Gastroesophageal sphincter (tissue), 3 donors: ENCODE measurements around the gene SUSD2.

Experiments
- EP300 ChIP-seq: sonication (generic); formaldehyde crosslinking; IDR thresholded peaks from one replicate; pipeline ENCODE4 v1.6.1; 2017; ENCODE audit warnings: antibody characterized with exemption, mild to moderate bottlenecking
- POLR2A ChIP-seq, 2 donors: fragments of 450-650 bp; IDR thresholded peaks; one replicate each; pipeline ENCODE4 v1.6.1; 2017; ENCODE audit warnings: antibody characterized with exemption in 2 of 2, mild to moderate bottlenecking in 2 of 2, moderate library complexity in 1 of 2
- TF ChIP-seq, protein P1 (sequence below), 4 experiments: fragments of 200-600 bp in 2 of 4; fragments of 450-650 bp in 2 of 4; sonication (generic) in 1 of 4; IDR thresholded peaks; one replicate each; pipeline ENCODE4 v1.5.1; 2017 to 2019; ENCODE audit warnings: antibody characterized with exemption in 4 of 4, mild to moderate bottlenecking in 2 of 4, moderate library complexity in 2 of 4

GRCh38 chr22:24225951-24226350 lies 44.7 kb downstream of the SUSD2 start:
- TF ChIP-seq, protein P1, sequence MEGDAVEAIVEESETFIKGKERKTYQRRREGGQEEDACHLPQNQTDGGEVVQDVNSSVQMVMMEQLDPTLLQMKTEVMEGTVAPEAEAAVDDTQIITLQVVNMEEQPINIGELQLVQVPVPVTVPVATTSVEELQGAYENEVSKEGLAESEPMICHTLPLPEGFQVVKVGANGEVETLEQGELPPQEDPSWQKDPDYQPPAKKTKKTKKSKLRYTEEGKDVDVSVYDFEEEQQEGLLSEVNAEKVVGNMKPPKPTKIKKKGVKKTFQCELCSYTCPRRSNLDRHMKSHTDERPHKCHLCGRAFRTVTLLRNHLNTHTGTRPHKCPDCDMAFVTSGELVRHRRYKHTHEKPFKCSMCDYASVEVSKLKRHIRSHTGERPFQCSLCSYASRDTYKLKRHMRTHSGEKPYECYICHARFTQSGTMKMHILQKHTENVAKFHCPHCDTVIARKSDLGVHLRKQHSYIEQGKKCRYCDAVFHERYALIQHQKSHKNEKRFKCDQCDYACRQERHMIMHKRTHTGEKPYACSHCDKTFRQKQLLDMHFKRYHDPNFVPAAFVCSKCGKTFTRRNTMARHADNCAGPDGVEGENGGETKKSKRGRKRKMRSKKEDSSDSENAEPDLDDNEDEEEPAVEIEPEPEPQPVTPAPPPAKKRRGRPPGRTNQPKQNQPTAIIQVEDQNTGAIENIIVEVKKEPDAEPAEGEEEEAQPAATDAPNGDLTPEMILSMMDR (IDR thresholded peaks at IDR 0.05): no peak
- TF ChIP-seq EP300 (no peak), POLR2A (IDR thresholded peaks at IDR 0.05) (no peak)
